Cortex of kidney (tissue), 1 donor: Measurements from ENCODE around the gene CLSTN2.

Experiments
- DNase-seq: peaks from one replicate; lab custom pipeline; 2025; lab: John Stamatoyannopoulos, UW

Gene CLSTN2

DNA sequence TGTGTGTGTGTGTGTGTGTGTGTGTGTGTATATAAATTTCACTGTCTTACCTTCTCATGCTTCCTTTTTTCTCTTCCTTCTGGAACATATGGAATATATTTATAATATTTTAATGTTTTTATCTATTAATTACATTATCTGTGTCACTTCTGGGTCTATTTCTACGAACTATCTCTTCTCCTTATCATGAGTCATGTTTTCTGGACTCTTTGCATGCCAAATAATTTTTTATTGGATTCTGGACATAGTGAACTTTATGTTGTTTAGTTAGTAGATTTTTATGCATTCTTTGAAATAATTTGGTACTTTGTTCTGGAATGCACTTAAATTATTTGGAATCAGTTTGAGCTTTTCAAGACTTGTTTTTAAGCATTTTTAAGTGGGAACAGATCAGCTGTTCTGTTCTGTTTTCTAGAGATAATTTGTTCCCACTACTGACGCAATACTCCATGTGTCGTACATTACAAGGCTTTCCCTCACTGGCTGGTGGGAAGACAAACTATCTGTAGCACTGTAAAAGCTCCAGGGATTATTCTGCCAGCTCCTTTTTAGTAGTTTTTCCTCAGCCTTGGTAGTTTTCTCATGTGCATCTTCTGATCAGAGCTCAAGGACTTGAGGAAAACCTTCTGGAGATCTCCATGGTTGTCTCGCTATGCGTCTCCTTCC, 302.0 kb downstream of the CLSTN2 start:
- no peak for DNase-seq

DNA sequence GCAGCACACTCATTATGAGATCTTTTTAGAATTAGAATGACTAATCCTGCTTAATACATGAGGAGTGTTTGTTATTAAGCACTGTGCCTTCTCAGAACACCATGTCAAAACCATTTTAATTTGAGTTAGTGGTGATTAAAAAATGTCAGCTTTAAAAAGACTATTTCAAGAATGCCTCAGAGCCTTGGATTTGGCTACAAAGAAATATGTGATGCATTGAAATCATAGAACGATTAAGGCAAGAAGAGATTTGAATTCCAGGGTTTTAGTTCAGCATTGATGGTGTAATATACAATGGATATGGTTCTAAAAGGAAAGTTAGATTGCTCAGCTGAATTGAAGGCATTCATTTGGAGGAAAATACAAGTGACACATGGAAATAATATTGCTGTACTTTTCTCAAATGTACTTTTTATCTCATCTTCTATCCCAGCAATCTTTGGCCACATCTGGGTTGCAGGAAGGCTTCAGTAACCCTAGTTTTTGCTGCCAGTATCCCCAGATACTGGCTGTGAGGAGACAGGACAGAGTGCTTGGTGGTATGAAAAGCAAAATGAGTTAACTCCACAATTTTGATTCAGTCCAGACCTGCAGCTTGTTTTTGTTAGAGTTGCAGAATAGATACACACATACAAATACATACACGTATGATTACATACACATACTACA, 303.8 kb downstream of the CLSTN2 start:
- no peak for DNase-seq

DNA sequence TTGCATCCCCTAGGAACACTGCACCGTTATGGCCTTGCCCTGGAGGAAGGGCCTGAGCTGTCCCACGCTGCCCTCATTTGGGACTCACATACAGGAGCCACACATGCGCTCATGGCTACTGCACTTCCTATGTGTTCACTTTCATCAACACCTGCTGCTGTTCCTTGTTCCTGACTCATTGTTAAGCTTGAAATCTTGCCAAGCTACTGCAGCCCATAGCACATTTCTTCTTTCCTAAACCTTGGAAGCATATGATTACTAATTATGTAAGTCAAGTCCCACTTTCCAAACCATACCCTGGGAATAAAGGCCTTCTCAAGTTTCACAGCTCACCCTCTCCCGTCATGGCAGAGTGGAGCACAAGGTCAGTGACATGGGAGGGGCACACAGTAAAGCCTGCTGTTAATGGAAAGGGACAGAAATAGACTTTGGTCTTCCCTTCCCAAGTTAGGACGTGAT, 307.9 kb downstream of the CLSTN2 start:
- DNase-seq: no peak

DNA sequence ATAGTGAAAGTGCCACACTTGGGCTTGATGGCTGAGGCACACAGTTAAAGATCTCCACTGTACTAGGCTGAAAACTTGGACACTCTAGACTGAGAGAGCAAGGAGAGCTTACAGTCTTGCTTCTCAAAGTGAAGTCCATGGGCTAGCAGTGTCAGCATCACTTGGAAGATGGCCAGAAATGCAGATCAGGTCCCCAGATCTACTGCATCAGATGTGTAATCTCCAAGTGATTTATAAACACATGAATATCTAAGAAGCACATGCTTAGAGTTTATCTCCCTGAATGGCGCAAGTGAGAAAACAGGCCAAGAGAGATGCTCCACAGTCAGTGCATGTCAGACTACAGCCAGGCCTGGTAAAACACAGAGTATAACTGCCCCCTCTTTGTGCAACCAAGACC, 308.6 kb downstream of the CLSTN2 start:
- DNase-seq: no peak

DNA sequence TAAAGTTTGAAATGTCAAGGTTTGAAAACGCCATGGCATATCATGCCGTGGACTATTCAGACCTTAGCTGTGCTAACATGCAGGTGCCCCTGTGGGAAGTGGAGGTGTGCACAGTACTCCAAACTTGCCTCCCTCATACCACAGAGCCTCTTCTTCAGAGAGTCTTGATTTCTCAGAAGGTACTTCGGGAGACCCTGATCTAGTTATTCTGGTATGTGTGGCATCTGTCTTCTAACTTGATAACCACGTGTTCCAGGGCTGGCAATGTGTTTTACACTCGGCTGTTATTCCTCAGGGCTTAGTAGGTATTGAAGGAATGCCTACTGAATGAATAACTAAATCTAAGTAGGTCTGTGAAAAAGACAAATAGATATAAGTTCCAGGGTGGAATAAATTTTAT, 309.9 kb downstream of the CLSTN2 start:
- no peak for DNase-seq

DNA sequence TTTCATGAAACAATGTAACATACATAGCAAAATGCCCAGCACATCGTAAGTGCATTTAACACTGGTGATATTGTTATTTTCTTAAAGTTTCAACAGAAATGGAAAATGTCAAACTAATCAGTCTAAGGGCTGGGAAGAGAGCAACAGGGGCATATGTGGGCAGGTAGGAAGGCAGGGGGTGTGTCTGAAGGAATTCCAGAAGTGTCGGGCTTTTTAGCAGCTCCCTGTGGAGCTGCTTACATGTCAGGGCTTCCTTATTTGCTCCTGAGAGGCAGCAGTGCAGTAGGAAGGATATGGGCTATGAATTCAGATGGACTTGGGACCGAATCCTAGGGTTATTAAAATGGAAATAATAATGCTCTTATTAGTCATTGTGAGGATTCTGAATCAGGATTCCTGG, 311.6 kb downstream of the CLSTN2 start:
- DNase-seq: no peak

DNA sequence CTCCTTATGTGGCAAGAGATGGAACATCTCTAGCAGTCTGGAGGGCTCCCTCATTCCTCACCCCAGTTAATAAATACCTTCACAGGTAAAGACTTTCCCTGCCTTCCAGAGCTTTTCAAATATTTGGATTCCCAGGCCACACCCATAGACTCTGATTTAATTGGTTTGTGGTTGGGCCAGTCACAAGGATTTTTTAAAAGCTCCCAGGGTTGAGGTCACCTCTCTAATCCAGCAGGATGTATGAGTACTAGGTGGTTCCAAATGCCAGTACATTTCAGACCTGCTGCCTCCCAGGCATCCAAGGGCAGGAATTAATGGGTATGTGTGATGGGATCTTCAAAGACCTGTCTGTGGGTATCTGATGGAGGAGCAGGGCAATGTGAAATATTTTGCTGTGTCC, 312.8 kb downstream of the CLSTN2 start:
- DNase-seq: no peak

DNA sequence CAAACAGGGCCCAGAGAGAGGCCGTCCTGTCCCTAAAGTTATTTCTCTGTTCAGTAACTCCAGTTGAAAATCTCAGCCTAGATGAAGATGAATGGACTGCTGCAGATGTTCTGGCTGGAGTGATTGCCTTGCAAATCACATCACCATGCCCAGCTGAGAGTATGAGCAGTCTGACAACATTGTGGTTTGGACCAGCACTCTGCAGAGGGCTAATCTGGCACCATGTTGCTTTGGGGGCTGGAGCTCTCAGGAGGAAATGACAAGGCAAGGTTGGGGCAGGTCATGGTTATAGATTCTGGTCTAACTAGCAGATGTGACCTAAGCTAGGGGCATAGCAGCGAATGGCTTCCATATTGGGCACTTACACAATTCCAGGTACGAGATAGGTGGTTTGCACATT, 314.2 kb downstream of the CLSTN2 start:
- DNase-seq: no peak

DNA sequence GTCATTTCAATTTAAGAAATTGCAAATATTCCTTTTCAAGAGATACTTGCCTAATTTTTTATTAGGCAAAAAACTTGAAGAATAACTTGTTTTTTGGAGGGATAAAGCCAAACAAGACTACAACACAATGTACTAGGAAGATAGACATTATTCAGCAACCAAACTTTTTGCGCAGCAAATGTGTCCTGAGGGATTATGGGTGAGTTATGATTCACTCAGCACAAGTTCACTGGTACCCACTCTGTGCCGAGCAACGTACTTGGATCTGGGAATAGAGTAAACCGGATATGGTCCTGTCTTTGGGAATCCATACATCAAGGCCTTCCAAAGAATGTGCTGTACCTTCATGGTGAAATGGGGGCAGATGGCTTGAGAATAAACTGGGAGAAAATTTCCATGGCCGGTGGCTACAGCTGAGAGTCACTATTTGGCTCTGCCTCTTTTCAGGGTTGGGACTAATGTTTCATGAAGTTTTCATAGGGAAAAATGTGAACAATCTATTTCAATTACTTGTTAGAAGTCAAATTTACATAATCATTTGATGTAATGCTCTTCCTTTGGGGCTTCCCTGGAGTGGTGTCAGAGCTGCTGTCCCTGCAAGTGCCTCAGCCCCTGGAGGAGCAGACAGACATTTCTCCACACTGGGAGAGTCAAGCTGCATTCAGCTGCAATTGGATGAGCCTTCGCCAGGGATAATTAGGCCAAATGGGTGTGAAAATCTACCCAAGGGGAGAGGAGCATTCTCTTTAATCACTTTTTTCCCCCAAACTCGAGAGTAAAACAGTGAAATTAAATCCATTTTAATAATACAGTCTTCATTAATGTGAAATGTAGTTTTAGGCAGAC, 315.2 kb downstream of the CLSTN2 start:
- no peak for DNase-seq

DNA sequence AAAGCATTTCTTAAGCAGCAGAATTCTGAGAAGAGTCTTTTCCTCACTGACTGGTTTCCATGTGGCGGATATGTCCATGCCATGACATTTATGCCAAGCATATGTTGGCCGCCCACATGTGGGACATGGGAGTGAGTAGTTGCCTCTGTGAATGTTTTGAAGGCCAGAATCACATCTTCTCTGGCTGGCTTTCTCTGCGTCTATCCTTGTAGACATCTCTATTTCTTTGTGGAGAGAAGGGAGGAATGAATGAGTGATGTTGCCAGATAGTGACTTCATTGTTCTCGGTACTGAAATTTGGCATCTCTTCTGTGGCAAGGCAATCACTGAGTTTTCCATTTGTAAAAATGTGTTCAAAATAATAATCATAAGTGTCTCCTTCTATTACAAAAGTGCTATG, 316.0 kb downstream of the CLSTN2 start:
- no peak for DNase-seq

DNA sequence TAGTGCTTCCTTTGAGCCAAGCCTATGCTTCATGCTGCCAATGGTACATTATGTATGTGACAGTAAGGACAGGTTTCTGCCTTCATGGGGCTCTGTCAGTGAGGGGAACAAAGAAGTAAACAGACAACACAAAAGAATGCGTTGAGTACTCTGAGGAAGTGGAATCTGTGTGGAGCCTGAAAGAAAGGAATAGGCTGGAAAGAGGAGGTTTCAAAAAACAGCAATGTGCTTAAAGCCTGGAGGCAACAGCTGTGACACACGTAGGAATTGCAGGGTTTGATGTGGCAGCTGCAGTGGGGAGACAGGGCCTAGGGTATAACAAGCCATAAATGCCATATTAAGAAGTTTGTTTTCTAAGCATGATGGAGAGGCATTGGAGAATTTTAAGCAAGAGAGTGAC, 316.7 kb downstream of the CLSTN2 start:
- no peak for DNase-seq

DNA sequence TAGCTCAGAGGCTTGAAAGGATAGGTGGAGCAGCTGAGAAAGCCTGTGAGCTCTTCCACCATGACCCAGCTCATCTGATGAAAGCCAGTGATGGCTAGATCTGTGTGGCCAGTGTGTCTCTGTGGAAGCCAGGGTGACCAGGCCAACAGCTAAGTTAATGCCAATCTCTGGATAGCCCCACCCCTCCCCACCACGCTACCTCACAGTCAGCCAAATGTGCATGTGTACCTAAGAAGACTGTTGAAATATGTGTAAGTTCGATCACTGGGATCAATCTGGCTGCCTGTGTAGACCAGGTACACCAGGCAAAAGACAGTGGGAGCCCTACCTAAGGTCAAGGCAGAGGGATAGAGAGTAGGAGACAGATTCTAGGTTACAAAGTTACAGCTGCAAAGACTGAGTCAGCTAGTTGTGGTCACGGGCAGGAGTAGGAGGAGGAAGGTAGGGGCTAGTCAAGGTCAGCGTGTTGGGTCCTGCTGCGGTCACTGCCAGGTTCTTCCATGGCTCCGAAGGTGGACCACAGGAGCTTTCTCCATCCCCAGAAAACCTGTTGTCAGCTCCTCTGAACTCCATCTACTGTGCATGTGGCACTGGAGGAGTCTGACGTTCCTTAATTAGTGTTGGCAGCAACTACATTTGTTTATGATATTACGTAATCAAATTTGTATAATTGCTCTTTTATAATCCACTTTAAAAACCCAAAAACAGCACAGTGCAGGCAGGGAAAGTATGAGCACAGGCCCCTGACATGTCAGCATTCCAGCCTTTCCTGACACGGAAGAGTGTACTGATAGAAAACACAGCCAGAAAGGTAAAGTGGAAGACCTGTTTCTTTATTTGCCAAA, 318.0 kb downstream of the CLSTN2 start:
- no peak for DNase-seq

DNA sequence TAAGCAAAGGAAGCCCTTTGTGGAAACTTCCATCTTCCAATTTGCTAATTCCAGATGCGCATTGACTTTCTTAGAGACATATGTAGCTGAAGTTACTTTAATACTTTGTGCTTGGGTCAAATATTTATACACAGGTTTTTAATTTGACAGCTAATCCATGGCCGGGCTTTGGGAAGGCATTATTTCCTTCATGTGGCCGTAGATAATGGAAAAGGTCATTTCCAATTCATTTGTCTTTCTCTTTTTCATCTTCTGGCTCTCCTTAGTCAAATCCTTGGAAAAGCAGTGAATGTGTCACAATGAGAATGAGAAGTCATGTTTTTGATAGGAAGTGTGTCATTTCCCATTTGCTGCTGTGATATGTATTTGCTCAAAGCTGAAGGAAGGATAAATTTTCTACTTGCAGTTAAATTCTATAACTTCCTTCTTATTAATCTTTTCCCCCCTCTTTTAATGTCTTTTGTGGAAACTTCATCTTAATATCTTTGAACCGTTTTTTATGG, 323.3 kb downstream of the CLSTN2 start:
- no peak for DNase-seq

DNA sequence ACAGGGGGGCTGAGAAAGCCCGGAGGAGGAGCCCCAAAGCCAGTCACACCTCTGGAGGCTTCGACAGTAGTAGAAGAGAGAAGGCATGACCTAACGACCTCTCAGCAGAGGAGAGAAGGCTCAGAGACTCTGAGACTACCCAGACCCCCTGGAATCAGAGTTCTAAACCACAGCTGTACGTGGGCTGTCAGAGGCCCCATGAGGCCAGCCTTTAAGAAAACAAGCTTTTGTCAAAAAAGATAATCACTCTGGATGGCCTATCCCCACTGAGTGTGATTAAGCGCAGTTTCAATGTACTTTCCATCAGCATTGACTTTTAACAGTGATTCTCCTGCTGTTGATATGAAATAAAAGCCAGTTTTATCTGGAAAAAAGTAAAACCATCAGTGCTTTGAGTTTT, 330.3 kb downstream of the CLSTN2 start:
- DNase-seq: no peak

DNA sequence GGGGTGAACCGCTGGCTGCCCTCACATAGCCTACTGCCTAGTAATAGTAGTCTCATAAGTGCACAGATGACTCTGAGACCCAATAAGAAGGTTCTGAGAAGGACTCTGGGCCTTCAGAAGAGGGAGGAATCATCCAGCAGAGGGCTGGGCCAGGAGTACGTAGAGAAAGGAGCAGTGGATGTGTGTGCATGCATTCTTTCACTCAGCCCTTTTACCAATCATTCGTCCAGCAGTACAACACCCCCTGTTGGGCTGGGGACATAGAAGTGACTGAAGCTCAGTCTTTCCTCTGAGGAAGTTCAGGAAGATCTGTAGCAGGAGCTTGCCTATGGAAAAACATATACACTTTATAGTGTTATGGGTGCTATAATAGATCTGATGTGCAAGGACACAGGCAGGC, 333.1 kb downstream of the CLSTN2 start:
- DNase-seq: no peak

DNA sequence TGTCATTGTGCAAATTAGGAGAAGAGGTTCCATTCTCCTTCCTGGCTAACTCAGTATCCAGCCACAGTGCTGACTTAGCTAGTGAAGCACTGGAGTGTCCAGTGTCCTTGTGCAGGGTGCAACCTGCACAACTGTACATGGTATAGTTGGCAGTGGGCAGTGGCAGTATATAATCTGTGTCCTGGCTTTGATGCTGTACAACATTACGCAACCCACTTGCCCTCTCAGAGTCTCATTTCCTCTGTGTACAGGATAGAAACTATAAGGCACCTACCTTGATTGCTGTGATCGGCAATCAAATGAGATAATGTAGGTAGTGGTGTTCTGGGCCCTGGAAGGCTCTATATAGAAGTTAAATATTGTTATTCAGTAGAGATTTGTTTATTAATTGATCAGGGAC, 333.6 kb downstream of the CLSTN2 start:
- DNase-seq: no peak

DNA sequence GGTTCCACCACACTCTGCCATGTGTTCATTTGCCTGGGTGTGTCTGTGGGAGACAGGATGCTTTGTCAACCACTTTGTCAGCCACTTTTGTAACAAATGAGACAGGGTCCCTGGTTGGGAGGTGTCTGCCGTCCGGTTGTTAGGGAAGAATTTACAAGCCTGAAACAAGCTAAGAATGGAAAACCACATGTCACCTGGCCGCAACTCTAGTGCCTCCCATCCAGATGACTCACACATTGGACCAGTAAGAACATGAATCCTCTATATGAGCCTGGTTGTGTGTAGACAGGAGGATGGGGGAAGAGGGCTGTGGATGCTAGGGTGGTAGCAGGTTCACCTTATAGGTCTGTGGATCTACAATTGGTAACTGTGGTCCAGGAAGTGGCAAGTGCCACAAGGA, 335.3 kb downstream of the CLSTN2 start:
- no peak for DNase-seq

DNA sequence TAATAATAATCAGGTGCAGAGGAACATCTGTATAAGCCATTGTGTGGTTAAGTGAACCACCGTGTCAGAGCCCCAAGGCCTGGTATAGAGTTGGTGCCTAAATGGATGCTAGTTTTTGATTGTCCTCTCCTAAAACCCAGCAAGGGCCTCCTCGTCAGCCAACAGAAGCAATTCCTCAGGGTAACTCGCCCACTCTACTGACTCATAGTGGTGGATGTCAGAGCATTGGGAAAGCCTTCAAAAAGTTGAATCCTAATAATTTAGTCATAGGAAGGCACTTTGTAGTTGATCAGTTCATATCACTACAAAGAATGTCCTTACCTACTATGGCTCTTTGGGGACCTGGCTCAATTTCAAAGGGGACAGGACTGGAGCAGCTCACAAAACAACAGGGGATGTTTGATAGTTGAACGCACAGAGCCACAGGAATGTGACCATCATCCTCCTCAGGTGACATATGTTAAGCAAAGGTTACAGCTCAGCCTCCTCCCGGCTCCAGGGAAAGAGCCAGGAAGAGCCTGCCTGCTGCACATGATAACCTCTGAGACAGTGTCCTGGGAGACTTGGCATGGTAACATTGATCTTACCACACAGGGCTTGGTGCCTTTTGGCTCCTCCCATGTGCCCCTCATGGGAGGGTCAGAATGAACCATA, 338.7 kb downstream of the CLSTN2 start:
- no peak for DNase-seq

DNA sequence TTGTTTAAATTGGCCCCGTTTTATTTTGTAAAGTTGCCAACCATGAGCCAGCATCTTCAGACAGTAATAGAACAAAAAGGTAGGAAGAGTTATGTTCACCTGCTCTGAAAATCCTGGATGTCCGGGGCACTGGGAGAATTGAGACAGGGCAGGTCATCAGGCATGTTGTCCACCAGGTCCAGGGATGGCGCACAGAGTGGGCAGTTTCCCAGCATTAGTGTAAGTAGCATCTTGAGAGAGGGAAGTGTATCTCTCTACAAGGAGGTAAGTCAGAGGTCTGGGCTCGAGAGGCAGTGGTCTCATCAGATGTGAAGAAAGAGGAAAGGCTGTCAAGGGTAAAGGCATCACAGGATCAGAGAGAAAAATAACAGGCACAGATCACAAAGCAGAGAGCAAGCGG, 339.4 kb downstream of the CLSTN2 start:
- DNase-seq: no peak

DNA sequence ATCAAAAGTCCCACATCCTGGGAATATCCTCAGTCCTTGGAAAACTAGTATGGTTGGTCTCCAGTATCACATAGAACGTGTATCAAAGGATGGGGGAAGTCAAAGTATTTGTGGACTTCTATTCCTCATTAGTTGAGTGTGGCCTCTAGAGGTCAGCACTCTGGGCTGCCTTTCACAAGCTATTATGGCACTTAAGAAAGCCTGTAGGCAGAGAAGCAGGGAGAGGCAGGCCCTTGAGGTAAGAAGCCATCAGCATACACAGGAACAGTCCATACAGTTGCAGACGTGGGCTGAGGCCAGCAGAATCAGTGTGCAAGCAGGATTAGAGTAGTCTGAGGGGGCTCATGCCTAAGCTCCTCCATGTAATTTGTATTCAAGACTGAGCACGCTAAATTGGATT, 341.7 kb downstream of the CLSTN2 start:
- no peak for DNase-seq

DNA sequence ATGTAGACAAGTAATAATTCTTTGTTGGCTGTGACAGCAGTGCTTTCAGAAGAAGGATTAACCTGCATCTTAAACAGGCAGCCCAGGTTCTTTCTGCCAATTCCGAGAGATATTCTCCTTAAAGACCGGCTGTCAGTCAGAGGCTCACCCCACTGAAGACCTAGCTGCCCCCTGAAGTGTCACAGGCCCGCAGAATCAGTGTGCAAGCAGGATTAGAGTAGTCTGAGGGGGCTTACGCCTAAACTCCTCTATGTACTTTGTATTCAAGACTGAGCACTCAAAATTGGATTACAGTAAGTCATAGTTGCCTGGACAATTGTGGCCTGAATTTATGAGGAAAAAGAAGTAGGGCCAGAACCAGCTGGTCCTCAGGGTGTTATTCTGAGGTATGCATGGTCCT, 342.9 kb downstream of the CLSTN2 start:
- no peak for DNase-seq
